Upper lobe of right lung (tissue), 1 donor: Measurements from ENCODE around the gene MERTK. TPM values are rescaled to one million over a fixed set of nuclear protein-coding genes. Genes with fewer than 3 reads are reported as not detected.
"Not testable (repeated sequence)": the region's sequence is repeated elsewhere in the genome, so short reads cannot be mapped to it uniquely, and the experiment has no call there.

Source experiments
- ATAC-seq: fragments of 200-7000 bp; cut with Tn5 transposase; one replicate; pipeline ENCODE4 v1.9.1; 2020; ENCODE audit warnings: mild to moderate bottlenecking, moderate library complexity
- DNase-seq: peaks from one replicate; pipeline ENCODE4 v3.0.0-alpha.2; 2020
- H3K27ac ChIP-seq: fragments of 200-600 bp; one replicate; pipeline ENCODE4 v1.8.0; 2022
- H3K27me3 ChIP-seq: fragments of 200-600 bp; one replicate; pipeline ENCODE4 v1.8.0; 2022; ENCODE audit warnings: mild to moderate bottlenecking
- H3K36me3 ChIP-seq: fragments of 200-600 bp; one replicate; pipeline ENCODE4 v1.8.0; 2022
- H3K4me1 ChIP-seq: fragments of 200-600 bp; one replicate; pipeline ENCODE4 v1.8.0; 2022
- H3K4me3 ChIP-seq: fragments of 200-600 bp; one replicate; pipeline ENCODE4 v1.8.0; 2022; ENCODE audit warnings: mild to moderate bottlenecking
- H3K9me3 ChIP-seq: fragments of 200-600 bp; one replicate; pipeline ENCODE4 v1.8.0; 2022
- CTCF ChIP-seq: fragments of 200-600 bp; IDR thresholded peaks from one replicate; pipeline ENCODE4 v1.8.0; 2022; ENCODE audit warnings: antibody characterized with exemption
- intact Hi-C: fragments of 100-400 bp; cut with DNase I; formaldehyde crosslinking; loops from one replicate; pipeline ENCODE4 v1.11.0; 2022
- total RNA-seq: library from RNA; stranded (reverse); fragmentation: NEBNext Ultra II Directional; extraction: Animal tissue kit (Norgen Biotek cat#: 25700); gene quantifications from one replicate; pipeline ENCODE4 v1.2.1, GENCODE V29; 2021
- donor health status: DM: no; HTN: yes; CAD: no; lungs with severe emphysema.

Gene MERTK
- total RNA-seq, 1 donor from 2014 or later, result 17.3 TPM

- ATAC-seq (no peak), DNase-seq (no peak)
- Histone ChIP-seq H3K4me3 (peak overlapping the region; percentile 94), H3K27me3 (no peaks in the 10 kb centered on the region), H3K4me1 (peaks cover 36% of the 10 kb centered on the region), H3K9me3 (no peaks in the 10 kb centered on the region), H3K36me3 (no peaks in the 10 kb centered on the region), H3K27ac (no peak overlapping the region)
- TF ChIP-seq CTCF, result peak; percentile 46
- intact Hi-C loops, result no loop called here
Observed at GRCh38 chr2:111900859-111901258, 2.5 kb downstream of the MERTK start.

GRCh38 chr2:111903516-111903915, 5.1 kb downstream of the MERTK start:
- H3K4me1 ChIP-seq, result peaks cover 45% of the 10 kb centered on the region
- intact Hi-C loops, result no loop called here
- no peaks in the 10 kb centered on the region for H3K27me3 ChIP-seq

GRCh38 chr2:111903930-111904439, 5.6 kb downstream of the MERTK start:
- DNase-seq (no peak), ATAC-seq (no peak)
- Histone ChIP-seq H3K9me3 (no peaks in the 10 kb centered on the region), H3K27ac (no peak overlapping the region), H3K4me3 (no peak overlapping the region), H3K4me1 (peaks cover 45% of the 10 kb centered on the region), H3K36me3 (no peaks in the 10 kb centered on the region), H3K27me3 (no peaks in the 10 kb centered on the region)
- intact Hi-C loops, result no loop called here
- TF ChIP-seq CTCF, result no peak

More at GRCh38 chr2:111903516-111903915, 5.1 kb downstream of the MERTK start:
- no peak for ATAC-seq
- DNase-seq, result no peak
- Histone ChIP-seq H3K4me3 (no peak overlapping the region), H3K9me3 (no peaks in the 10 kb centered on the region), H3K36me3 (no peaks in the 10 kb centered on the region), H3K27ac (no peak overlapping the region)
- no peak for TF ChIP-seq CTCF

- no peak for DNase-seq
- peaks cover 39% of the 10 kb centered on the region for H3K4me1 ChIP-seq
- H3K9me3 ChIP-seq, result no peaks in the 10 kb centered on the region
- H3K36me3 ChIP-seq, result no peaks in the 10 kb centered on the region
- H3K27me3 ChIP-seq, result no peaks in the 10 kb centered on the region
- intact Hi-C loops, result no loop called here
- H3K27ac ChIP-seq, result no peak overlapping the region
- ATAC-seq, result peak; percentile 63
- no peak overlapping the region for H3K4me3 ChIP-seq
- no peak for TF ChIP-seq CTCF
Observed at GRCh38 chr2:111904726-111905474, 6.5 kb downstream of the MERTK start.

- ATAC-seq, H3K4me3 ChIP-seq, DNase-seq, H3K9me3 ChIP-seq, intact Hi-C loops, H3K27me3 ChIP-seq, H3K36me3 ChIP-seq: not testable (repeated sequence)
- H3K27ac ChIP-seq, result peak overlapping the region; percentile 53
- peaks cover 34% of the 10 kb centered on the region for H3K4me1 ChIP-seq
Observed at GRCh38 chr2:111905475-111905869, 7.1 kb downstream of the MERTK start.

- peak overlapping the region; percentile 53 for H3K27ac ChIP-seq
Observed at GRCh38 chr2:111905990-111906735, 7.8 kb downstream of the MERTK start.

More at GRCh38 chr2:111905990-111906735, 7.8 kb downstream of the MERTK start:
- Histone ChIP-seq H3K9me3 (no peaks in the 10 kb centered on the region), H3K4me1 (peaks cover 34% of the 10 kb centered on the region), H3K36me3 (no peaks in the 10 kb centered on the region), H3K4me3 (no peak overlapping the region), H3K27me3 (no peaks in the 10 kb centered on the region)
- intact Hi-C loops, result no loop called here
- no peak for TF ChIP-seq CTCF
- peak; percentile 56 for ATAC-seq
- DNase-seq, result no peak
